ENCODE data around the gene DBF4B. TPM values are rescaled to one million over a fixed set of nuclear protein-coding genes. Genes with fewer than 3 reads are reported as not detected.
"Not testable (repeated sequence)": the region's sequence is repeated elsewhere in the genome, so short reads cannot be mapped to it uniquely, and the experiment has no call there.

DBF4B gene
- total RNA-seq, 1 donor from 2014 or later, result 5.3 TPM

DNA sequence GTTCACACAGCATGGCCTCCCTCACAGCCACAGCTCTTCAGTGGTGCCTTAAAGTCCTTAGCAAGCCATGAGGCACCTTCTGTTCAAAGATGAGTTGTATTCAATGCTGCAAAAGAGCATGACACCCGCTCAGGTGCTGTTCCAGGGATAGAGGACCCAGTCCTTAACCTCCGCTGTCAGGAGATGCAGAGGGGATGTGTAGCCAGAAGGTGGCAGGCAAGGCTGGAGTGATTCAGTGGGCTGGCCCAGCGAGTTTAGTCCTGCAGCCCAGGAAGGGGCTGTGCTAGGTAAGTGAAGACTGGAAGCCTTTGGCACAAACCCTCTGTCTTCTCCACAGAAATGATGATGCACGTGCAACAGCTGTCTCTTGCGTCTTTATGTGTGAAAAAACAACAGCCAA lies 25.3 kb downstream of the DBF4B start:
- peak; percentile 15 for DNase-seq

DNA sequence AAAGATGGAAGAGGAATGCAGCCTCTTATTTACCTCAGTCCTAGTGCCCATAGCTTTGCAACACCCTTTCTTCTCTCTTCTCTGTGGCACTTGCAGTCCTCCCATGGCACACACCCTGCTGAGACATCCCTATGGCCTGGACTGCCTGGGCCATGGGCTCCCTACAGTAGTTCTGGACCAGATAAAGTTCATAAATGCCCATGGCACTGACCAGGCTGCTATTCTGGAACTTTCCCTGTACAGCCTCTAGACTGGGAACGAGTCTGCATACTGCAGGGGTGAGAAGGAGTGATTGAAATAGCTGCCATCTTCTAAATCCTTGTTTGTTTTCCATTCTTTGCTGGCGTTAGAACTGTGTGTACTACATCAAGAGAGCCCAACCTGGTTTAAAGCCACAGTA lies 25.8 kb downstream of the DBF4B start:
- no peak for DNase-seq

DNA sequence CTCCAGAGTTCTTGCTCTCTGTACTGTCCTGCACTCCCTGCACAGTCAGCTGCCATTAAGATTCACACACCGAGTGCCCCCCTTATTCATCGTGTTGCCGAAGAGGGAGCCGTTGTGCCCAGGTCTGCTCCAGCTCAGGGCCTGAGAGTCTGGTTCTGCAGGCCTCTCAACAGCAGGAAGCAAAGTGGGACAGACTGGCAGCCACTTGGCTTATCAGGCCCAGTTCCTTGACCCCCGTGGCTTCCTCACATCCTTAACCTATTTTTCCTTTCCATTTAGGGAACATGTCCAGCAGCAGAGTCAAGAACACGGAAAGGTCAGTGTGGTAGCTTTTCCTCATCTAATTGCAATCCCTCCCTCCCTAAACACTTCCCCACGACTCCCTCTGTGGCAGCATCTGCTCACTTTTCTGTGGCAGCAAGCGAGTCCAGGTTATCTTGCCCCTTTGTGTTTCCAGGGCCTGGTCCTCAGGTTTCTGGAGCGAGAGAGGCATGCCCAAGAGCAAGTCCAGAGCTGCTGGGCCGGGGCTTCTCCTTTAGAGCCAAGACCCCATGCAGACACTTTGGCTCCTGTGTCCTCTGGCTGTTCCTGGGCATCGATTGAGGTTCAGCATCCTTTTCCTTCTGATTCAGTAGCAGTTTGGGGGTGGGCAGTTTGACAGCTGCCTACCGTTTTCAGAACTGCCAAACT lies 28.2 kb downstream of the DBF4B start:
- DNase-seq, result no peak

DNA sequence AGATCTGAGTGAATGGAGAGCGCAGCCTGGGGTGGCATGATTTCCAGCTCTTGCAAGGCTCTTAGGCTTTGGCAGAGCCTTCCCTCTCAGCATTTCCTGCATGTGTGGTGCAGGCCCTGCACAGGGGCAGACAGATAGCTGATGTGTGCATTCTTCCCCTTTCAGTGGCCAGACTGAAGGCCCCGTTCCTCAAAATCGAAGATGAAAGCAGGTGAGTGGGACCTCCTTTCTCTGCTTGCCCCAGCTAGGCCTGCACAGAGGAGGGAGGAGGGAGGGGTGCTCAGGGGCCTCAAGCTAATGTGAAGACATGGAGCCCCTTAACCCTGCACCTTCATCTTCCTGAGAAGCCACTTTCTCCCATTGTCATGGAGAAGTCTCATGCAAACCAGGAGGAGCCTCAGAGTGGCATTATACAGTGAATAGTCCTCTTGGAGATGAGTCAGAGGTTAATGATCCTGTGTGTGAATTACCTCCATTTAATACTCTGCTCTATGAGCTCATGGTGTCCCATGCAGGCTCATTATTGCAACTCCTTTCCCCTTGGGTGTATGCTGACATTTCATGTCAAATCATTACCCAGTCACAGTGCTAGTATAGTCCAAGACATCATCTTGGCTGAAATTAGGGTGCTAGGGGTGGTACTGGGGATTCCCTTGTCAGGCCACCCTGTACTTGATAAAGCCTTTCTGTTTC lies 29.9 kb downstream of the DBF4B start:
- no peak for DNase-seq

DNA sequence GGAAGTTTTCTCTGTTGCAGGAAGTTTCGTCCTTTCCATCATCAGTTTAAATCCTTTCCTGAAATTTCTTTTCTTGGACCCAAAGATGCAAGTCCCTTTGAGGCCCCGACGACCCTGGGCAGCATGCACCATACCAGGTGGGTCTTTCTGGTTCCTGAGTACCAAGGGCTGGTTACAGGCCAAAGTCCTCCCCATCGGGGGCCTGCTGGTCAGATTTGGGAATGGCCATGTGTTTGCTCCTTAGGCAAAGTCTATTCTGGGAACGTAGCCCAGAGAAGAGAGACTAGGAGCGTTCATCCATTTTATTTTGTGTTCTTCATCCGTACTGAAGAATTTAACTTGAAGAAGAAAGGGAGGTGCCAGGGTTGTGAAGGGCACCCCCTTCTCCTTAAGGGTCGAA lies 32.9 kb downstream of the DBF4B start:
- DNase-seq, result no peak

DNA sequence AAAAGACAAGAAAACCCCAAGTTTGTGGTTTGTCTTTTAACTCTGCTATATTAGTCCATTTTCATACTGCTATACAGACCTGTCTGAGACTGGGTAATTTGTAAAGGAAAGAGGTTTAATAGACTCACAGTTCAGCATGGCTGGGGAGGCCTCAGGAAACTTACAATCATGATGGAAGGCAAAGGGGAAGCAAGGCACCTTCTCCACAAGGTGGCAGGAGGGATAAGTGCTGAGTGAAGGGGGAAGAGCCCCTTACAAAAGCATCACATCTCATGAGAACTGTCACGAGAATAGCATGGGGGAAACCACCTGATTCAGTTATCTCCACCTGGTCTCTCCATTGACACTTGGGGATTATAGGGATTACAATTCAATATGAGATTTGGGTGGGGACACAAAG lies 36.8 kb downstream of the DBF4B start:
- DNase-seq, result no peak

DNA sequence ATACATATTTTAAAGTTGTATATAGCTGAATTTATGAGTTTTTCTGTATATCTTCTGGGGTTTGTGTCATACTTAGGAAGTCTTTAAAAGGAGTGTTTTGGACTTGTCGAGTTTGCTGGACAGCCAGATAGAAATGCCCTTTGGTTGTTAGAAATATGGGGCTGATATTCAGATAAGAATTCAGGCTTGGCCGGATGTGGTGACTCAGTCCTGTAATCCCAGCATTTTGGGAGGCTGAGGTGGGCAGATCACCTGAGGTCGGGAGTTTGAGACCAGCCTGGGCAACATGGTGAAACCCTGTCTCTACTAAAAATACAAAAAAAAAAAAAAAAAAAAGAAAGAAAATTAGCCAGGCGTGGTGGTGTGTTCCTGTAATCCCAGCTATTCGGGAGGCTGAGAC lies 37.3 kb downstream of the DBF4B start:
- DNase-seq, result not testable (repeated sequence)

DNA sequence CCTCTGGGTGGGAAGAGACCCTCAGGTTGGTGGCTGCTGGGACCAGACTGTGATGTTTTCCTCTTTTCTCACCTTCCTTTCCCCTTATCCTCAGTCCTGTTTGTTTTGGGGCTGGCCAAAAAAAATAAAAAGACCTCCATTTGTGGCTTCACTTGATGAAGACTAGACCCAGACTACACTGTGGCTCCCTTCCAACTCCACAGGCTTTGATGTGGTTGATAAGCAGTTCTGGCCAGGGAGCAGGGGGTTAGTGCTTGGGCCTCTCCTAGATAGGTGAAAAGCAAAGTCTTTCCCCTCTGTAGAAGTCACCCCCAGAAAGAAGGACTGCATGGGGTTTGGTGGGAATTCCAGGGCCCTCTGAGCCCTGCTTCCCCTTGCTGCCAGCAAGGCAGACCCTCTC lies 39.1 kb downstream of the DBF4B start:
- DNase-seq, result no peak

DNA sequence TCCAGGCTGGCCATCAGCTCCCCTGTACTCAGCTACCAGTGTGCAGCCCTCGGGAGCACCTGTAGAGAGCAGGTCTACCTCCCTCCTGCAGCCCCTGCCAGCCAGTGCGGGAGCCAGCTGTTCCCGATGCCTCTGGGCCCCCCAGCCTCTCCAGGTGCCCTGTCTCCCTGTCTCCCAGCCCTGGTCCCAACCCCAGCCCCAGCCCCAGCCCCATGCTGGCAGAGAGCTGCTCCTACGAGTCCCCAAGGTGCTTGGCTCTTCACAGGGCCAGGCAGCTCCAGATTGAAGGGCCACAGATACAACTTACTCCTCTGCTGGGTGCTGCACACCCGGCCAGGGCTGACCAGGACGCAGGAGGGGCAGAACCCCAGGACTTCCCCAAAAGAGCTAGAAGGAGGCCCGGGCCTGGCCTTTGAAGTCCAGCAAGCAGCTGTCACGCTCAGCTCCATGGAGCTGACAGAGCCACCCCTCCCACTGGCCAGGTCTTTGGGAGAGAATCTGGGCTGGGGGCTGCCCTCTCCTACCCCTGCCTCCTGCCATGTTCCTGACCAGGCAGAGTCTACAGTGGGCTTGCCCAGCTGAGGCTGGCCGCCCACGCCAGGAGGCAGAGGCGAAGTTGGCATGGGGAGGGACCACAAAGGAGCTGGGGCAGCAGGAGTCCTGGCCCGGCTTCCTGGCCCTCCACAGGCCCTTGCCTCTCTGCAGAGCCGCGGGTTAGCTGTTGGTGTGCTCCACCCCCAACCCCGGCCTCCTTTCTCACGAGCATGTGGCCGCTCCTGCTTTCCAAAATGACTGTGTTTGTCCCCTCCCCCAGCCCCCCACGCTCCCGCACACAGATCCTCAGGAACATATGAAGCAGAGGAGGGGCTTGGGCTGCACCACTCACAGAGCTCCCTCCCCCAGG lies 40.9 kb downstream of the DBF4B start:
- DNase-seq, result peak; percentile 60

DNA sequence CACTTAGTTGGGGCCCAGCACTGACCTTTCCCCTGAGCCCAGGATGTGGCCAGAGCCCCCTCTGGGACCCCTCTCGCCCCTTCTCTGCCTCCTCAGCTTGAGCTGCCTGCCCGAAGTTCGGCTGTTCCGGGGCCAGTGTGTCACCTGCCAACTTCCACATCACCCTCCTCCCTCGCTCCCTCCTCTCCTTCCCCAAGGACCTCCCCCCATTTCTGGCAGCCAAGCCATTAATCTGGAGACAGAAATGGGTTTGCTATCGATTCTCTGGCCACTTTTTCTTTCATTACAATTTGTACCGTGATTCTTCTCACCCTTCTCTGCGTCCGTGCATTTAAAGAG lies 41.5 kb downstream of the DBF4B start:
- DNase-seq, result peak; percentile 19

DNA sequence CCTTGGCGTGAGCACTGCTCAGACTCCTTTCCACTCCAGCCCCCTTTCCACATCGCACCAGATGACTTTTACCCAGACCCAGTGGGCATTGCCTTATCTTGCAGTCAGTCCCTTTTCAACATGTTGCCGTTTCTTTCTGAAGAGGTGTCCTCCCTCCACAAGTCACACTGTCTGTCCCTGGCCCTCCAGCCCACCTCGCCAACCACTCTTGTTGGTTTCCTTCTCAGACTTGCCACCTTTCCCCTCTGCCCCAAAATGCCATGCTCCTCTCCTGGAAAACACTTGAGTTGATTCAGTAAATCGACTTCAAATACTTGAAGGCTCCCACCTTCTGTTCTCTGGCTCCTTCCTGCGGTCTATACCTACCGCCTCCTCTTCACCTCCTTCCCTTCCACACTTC lies 42.9 kb downstream of the DBF4B start:
- DNase-seq, result no peak

DNA sequence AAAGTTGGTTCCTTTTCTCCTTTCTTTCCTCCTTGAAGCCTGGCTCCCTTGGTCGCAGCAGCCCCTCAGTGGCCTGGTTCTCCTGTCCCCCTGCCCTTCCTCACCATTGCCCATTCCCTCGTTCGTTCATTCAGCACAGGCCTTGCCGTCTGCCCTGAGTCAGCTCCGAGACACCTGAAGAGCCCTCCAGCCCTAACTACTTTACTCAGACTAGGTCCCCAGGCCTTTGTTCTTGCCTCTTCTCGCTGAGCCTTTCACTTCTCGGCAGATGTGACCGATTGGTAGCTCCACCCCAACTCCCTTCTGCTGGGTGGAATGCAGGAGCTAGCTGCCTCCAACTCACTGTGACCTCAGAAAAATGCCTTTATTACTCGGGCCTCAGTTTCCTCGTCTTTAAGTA lies 43.3 kb downstream of the DBF4B start:
- no peak for DNase-seq

DNA sequence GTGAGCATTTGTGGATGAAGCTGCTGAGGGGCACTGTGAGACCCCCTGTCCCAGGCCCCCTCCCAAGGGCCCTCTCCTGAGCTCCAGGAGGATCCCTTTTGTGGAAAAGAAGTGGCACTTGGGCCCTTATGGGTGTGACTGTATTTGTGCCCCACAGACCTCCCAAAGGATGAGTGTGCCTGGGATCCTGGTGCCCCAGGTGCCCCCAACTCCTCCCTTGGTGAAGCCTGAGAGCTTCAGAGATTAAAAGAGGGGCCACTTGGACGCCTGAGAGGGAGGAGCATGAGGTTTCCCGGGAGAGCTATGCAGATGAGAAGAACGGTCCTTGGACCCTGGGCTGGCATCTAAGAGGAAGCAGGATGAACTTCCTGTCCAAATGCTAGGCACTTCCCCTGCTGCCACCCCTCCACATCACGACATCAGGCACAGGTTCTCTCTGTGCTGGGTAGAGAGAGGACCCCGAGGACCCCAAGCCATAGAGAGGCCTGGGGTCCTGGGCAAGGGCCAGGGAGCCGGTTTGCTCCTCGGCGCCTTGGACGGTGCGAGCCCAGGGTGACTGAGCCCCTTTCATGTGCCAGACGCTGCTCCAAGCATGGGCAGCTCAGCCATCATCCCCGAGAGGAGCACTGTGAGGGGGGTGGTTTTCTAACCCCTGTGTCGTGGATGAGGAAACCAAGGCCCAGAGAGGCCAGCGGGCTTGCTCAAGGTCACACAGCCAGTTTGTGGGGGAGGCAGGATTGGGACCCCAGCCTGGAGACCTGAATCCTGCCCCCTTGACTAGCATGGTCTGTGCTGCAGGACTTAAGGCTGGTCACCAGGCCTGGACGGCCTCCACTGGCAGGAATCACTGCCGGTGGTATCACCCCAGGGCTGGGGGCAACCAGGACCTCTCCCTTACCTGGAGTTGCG lies 44.7 kb downstream of the DBF4B start:
- DNase-seq, result no peak

DNA sequence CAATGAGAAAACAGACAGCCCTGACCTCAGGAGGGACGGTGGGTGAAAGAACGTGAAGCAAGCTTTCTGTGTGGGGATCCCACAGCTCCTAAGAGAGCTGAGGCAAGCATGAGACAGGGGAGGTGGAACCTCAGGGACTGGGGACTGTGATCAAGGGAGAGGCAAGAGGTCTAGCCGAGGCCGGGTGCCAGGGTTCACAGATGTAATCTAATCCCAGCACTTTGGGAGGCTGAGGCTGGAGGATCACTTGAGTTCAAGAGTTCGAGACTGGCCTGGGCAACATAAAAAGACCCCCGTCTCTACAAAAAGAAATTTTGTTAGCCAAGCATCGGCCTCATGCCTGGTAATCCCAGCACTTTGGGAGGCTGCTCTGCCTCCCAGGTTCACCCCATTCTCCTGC lies 45.8 kb downstream of the DBF4B start:
- no peak for DNase-seq

DNA sequence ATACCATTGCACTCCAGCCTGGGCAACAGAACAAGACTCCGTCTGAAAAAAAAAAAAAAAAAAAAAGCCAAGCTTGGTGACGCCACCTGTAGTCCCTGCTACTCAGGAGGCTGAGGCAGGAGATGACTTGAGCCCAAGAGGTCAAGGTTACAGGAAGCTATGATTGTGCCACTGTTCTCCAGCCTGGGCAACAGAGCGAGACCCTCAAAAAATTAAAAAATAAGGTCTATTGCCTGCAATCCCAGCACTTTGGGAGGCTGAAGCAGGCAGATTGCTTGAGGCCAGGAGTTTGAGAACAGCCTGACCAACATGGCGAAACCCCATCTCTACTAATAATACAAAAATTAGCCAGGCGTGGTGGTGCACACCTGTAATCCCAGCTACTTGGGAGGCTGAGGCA lies 46.7 kb downstream of the DBF4B start:
- DNase-seq, result not testable (repeated sequence)

DNA sequence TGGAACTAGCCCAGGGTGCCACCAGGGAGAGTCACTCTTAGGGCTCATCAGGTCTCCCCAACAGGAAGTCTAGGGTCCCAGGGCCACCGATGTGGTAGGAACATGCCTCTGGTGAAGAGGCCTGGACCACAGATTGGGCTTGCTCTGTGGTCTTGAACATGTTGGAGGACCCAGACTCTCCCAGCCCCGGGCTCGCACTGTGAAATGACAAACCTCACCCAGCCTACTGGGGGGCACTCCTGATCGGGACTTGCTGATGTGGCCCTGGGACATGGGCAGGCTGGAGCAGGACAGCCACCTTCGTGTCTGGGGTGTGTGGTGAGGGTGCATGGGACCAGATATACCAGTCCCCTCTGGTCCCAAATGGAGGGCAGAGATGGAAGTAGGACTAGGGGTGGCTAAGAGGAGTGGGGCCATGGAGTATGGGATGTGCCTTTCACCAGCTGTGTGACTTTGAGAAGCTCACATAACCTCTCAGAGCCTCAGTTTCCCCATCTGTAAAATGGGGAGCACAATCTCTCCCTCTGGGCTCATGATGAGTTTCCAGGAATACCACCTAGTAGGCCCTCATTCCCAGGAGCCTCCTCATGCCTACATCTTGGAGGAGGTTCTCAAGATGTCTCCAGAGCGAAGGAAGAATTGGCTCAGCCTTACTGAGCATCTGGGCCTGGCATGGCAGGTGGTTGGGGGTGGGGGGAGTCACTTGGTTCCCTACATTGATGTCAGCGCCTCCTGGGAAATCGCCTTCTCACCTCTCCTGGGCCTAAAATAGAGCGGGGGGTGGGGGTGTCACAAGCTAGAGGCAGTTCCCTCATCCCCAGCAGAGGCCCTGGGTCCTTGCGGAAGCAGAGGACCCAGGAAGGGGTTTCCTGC lies 48.8 kb downstream of the DBF4B start:
- no peak for DNase-seq

DNA sequence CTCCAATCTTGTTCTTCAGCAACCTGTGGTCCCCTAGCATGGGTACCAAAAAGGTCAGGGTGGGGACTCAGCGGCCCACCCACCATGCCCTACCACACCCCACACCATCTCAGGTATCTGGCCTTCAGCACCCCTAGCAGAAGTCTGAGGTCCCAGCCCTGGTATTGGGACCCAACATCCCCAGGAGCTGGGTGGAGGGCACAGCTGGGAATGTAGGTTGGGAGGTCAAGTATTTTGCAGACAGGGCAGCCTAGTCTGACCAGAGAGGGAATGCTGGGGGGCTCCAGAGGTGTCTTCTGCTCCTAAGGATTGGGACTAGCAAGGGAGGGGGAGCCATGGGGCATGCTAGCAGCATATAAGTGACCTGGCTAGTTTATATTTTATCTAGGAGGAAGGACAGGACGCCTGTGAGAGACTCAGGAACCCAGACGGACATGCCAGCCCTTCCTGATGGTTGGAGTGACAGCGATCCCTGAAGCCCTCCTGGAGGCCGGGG lies 49.5 kb downstream of the DBF4B start:
- no peak for DNase-seq

DNA sequence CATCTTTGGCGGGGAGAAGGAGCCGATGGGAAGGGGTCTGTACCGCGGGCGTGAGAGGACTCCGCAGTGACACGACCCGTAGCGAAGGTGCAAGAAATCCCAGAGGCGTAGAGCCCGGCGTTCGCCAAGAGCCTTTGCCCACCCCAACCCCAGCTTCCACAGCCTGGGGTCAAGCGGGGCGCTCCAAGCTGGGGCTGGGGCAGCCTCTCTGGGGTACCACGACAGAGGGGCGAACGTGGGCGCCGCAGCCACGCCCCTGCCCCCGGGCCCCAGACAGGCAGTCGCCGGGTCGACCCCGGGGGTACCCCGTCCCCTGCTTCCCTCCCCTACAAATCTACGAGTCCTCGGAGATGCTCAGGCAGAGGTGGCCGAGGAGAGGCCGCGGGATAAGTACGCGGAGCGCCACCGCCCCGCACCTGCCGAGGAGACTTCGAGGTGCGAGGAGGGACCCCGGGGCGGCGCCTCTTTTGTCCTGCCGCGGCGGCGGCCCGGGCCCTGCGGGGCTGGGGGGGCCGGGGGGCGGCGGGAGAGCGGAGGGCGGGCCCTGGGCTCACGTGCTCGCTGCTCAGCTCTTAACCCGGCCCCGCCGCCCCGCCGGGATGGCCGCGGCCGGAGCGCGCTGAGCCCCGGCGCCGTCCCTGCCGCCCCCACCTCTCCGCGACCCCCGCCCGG lies 50.1 kb downstream of the DBF4B start, which contains the start of gene ADAM11:
ADAM11 (plus strand) TSS at position 575 of the 672 bp plus-strand sequence. CDS start 212 bp downstream, outside the sequence.
- DNase-seq, result peak; percentile 22

DNA sequence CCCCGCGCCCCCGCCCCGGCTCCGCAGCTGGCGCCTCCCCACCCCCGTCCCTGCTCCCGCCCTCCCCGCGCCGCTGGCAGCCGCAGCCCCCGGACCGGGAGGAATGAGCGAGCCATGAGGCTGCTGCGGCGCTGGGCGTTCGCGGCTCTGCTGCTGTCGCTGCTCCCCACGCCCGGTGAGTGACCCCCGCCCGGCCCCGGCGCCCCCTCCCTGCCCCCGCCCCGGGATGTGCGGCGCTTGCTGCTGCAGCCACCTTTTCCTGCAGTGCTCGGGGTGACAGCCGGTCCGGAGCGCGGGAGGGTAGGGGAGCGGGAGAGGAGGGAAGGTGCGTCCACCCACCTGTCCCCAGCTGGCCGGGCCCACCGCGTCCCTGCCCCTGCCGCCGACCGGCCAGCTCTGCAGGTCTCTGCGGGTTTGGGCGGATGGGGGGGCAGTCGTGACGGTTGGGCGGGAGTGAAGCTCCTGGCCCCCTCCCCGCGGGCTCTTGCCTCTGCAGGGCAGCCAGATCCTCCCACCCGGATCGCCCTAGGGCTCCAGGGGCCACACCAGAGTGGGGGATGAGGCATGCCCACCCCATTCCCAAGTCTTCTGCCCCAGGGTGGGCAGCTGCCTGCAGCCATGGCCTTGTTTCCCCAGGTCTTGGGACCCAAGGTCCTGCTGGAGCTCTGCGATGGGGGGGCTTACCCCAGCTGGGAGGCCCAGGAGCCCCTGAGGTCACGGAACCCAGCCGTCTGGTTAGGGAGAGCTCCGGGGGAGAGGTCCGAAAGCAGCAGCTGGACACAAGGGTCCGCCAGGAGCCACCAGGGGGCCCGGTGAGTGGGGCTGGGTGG lies 50.8 kb downstream of the DBF4B start:
- DNase-seq, result no peak

All from tongue (tissue), 2 donors.